RKO (cell line): ENCODE results near the gene JMY.

Experiments used
- DNase-seq: peaks from one replicate; pipeline ENCODE4 v3.0.0-alpha.2; 2016; ENCODE audit warnings: low spot score

JMY gene

DNA sequence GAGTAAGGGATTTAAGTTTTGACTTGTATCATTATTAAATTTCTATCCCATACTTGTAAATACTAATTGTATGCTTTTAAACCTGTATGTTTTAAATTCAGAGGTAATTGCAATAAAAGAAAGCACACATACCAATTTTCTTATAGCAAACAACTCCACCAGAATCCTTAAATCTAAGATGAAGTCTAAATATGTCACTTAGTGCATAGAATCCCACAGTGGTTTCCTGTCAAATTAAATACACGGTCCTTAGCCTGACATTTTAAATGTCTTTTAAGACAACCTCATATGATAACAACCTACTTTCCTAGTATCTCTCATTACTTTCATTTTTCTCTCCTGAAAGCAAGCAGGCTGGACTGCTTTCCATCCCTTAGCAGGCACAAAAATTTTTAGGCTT lies 52.0 kb downstream of the JMY start:
- no peak for DNase-seq

DNA sequence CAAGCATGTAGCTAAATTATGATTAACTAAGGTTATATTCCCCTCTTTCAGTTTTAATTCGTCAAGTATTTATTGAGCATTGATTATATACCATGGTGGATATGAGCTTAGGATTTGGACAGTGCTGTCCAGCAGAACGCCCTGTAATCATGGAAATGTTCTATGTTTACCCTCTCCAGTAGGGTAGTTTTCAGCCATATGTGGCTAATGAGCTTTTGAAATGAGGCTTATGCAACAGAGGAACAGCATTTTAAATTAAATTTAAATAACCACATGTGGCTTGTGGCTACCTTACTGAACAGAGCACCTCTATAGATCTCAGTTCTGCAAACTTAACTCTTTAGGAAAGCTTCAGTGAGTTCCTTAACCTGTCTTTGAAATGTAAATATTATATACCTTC lies 59.1 kb downstream of the JMY start:
- no peak for DNase-seq

DNA sequence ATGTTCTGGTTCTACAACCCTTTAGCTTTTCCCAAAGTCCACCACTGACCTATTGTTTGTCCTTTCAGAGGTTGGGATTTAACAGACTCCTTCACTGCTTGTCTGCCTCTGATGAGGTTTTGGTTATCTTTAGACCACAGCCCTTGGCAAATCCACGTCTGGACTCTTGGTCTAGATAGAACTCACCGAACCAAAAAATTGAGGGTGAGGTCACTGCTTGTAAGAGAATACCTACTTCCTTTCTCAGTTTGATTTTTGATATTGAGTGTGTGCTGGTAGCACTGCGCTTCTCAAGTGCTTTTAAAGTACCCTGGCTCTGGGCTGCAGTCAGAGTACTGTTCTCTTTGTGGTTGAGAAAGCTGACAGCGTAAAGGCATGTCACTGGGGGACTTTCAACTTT lies 61.7 kb downstream of the JMY start:
- DNase-seq = no peak

DNA sequence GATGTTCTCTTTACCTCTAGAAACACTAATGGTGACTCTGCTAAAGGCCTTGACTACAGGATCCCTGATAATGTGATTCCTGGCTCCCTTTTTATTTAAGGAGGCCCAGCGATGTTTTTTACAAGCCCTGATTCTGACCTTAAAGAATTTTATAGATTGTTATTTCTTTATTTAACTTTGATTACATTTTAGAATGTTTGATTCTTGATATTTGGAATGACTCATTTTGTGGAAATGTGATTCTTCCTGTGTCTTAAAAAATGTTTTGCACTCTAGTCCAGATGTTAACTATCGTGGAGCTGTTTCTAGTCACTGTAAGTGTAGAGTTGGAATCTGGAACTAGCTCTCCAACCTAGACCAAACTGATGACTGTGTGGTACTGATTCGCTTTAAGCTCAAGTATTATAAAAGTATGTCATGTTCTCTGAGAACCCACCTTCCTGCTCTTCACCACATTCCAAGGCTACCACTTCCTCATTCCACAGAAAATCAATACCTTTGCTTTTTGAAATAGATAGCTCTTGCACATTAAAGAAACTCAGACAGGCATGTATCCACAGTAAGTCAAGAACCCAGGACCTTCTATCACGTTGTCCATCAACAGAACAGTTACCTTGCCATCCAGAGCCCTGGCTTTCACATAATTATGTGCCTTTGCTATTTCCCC lies 65.2 kb downstream of the JMY start:
- DNase-seq = no peak

DNA sequence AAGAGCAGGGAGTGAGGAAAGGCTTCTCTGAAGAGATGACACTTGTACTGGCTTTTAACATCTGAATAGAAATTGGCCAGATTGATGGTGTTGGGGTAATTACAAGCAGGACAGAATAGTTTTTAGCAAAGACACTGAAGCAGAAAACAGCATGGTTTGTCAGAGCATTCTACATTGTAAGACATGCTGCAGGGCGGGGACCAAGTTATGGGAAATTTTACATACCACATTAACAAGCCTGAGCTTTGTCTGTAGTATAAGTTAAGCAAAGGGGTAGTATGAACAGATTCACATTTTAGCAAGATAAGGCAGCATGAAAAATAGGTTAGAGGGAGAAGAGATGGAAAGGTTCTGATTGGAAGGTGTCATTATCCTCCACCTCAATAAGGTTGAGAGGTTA lies 66.5 kb downstream of the JMY start:
- DNase-seq = no peak

DNA sequence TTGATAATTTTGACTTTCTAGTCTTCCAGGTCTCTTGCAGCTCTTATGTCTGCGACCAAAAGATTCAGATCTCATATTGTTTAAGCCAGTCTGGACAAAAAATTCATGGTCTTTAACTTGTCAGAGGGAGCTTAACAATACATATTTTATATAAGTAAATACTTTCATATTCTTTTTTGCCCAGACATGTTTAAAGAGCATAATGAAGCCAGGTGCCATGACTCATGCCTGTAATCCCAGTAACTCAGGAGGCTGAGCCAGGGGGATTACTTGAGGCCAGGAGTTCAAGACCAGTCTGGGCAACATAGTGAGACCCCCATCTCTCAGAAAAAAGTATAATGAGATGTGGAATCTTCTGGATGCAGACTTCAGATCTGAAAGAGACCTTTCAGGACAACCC lies 69.8 kb downstream of the JMY start:
- no peak for DNase-seq

DNA sequence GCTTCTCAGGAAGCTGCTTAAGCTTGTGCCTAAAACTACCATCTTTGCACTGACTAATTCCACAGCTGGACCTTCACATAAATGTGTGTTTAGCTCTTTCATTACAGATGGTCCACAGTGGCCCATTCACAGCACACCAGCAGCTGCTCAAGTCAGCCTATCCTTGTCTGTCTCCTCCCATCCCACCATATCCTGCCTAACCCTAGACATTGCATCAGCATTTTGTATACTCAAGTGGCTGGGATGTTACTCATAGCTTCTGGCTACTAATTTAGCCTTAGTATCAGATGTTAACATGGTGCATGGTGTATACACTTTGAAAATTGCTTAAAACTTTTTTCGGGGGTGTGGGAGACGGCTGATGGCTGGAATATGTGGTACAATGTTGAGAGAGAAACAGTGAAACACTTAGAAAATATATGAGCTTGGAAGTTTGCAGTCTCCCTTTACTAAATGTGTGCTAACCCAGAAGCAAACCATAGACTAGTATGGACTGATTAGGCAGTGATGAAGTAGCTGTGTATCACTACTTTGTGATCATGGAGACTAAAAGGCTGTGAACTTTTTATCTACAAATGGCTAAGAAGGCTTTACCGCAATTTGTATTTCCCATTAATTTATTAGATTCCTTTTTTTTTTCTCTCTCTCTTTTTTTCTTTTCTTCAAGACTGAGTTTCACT lies 83.1 kb downstream of the JMY start:
- DNase-seq = peak; percentile 77

DNA sequence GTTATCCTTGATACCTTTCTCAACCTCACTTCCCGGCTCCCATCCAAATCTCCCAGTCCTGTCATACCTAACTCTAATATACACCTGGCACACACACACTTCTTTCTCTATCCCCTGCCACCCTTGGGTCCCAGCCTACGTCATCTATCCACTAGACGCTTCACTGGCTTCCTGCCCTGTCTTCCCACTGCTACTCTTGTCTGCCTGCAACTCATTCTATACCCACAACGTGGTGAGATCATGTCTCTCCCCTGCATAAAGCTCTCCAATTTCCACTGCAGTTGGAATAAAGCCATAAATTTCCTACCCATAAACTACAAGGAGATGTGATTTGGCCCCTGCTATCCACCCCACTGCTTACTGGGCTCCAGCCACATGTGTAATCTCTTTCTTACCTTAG lies 93.5 kb downstream of the JMY start:
- DNase-seq = no peak

DNA sequence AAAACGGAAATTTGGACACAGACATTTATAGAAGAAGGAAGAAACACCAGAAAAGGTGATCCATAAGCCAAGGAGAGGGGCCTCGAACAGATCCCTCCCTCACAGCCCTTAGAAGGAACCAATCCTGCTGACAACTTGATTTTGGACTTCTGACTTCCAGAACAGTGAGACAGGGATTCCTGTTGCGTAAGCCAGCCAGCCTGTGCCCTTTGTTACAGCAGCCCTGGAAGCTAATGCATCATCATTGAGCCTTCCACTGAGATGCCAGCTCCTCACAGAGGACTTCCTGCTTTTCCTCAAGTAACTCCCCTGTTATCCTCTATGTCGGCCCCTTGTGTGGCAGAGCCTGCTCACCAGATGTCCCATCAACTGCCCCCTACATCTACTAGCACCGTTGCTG lies 94.1 kb downstream of the JMY start:
- no peak for DNase-seq

DNA sequence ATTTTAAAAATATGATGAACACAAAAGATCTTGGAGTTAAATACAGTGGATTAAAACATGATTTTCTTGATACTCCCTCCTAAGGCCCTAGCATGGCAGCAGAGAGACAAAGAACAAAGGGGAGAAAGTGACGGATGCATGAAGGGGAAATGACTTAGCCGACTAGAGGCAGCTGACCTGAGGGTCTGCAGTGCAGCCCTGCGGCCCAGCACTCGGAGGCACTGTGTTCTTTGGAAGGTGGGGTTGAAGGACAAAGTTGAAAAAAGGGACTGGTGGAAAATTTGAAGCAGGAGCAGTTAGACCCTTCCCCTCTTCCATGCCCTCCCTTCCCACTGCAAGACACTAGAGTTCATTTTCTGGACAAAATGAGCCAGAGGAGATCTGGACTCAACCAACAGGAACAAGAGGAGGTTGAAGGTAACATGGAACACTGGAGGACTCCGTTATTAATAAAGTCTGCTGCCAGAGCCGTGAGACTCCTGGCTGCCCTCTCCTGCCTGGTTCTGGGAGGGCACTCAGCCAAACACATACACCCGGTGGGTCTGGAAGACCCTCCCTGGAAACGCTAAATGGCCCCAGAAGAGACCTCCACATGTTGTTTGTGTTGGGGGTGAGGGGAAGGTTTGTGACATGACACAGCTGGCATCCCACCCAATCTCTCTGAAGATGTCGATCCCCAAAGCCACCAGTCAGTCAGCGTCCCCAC lies 98.1 kb downstream of the JMY start:
- no peak for DNase-seq

DNA sequence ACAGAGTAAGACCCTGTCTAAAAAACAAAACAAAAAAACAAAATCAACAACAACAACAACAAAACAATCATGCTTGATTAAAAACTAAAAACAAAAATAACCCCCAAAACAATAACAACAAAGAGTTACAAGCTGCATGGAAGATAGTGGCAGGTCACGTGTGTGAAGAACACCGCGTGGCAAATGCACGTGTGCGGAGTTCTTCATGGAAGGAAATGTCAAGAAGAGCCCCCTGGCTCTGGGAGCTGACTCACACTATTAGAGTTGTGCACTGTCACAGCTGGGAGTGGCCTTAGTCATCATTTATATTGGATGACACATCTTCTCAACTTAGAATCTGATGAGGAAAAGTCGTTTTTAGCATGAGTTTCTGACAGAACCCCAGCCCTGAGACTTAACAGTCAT lies 110.5 kb downstream of the JMY start:
- DNase-seq = peak; percentile 90

DNA sequence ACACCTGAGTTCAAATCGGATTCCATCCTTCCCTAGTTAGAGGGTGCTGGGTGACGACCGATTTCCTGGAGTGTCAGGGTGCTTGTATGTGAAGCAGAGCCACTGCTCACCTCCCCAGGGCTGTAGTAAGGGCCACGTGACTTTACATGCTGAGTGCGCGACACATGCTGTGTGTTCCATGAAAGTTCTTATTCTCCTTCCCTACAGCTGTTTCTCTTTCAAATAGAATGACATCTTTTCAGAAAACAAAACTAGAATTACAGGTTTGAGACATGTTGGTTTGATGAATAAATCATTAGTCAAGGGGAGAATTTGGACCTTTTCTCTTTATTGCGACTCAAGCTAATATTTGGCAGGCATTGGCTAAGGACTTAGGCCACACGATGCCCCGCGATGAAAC lies 113.1 kb downstream of the JMY start:
- DNase-seq = no peak

DNA sequence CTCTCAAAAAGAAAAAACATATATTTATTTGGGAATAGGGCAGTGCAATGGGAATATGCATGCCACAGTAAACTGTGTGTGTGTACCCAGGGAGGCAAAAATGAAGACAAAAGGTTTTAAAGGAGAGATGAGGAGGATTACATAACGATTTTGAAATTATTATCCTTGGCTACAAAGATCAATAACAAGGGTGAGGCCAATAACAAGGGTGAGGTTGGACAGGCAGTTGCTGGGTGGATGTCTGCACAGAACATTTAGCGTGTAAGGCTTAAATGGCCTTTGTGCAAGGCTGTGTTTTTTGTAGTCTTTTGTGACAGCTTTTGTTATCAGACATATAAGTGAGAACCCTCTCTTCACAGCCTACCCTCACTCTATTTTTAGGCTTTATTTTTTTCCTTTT lies 114.0 kb downstream of the JMY start:
- DNase-seq = no peak

DNA sequence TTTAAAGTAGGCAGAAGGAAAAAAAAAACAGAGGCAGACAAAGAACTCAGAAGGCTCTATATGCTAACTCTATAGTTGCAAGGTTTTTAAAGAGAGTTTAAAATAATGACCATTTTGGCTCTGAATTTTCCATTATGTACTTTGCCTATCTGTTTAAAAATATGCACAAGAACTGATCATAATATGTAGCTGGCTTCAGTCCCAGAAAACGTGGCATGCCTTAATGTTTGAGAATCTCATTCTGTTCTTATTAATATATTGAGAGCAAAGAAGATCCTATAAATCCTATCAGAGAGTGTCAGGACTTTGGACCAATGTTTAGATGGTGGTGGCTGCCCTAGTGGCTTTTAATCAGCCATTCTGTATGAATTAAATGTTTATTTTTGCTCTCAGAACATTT lies 121.5 kb downstream of the JMY start:
- no peak for DNase-seq
